Keratinocyte (primary cell): ENCODE data around the gene BTRC.

Experiments used
- CTCF ChIP-seq, 3 experiments: IDR thresholded peaks in 1 of 3; conservative IDR thresholded peaks in 1 of 3; optimal IDR thresholded peaks in 1 of 3; 2 replicates in 2 of 3; 3 replicates in 1 of 3; pipeline versions ENCODE3 to v1.5.1; 2011; ENCODE audit warnings: low read length in 3 of 3, mild to moderate bottlenecking in 3 of 3, moderate library complexity in 2 of 3, control low read depth in 1 of 3, inconsistent platforms in 1 of 3; ENCODE audit not compliant: insufficient read depth in 2 of 3; ENCODE audit errors: extremely low read depth in 1 of 3
- EZH2 ChIP-seq: IDR thresholded peaks from one replicate; pipeline ENCODE4 v1.6.1; 2012; ENCODE audit warnings: inconsistent platforms, mild to moderate bottlenecking, low read length, moderate library complexity

DNA sequence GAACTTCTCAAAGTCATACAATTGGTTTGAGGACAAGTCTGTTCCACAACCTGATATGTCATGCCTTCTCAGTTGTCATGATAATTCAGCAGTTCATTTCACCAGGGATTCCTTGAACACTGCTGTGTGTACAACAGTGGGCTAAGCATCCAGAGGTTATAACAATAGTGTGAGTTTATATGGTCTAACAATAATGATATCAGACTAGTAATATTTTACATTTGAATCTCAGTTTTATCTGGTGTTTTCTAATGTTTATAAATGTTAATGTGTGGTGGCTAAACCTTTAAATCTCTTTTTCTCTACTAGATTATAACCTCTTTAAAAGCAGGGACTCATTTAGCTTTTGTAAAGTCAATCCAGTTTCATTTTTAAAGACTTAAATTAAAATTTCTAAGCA is 48.7 kb downstream of the BTRC start:
- TF ChIP-seq EZH2 (no peak), CTCF (optimal IDR thresholded peaks at IDR 0.05 in 1 of 3, IDR thresholded peaks at IDR 0.05 in 1 of 3, conservative IDR thresholded peaks at IDR 0.05 in 1 of 3; ENCODE audit: extremely low read depth in 1 of 3, insufficient read depth in 2 of 3, low read length in 3 of 3) (no peak)
